ENCODE measurements around the gene GADD45B. TPM values are rescaled to one million over a fixed set of nuclear protein-coding genes. Genes with fewer than 3 reads are reported as not detected.

The GADD45B gene
- total RNA-seq, 2 donors from 2014 or later, result 430 to 498 TPM

DNA sequence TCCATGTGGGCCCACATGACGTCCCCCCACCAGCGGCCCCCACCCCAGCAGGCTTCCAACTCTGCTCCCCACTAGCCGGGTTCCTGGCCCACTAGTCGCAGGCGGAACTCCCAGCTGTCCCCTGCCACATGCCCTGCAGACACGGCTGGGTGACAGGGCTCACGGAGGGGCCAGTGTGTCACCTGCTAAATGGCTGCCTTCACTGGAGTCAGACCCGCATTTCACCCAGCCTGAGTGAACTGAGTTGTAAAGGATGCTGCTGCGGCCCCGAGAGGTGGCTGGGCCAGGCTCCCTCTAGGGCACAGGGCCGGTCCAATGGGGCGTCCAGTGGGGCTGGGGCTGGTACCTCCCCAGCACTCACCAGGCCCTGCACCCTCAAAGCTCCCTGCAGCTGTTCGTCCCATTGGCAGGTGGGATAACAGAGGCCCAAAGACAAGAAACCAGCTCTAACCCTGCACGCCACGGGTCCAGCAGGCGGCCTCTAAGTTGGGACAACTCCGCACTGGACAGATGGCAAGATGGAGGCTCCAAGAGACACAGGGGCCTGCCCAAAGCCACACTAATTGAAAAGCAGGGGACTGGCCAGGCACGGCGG is 22.4 kb upstream of the GADD45B start:
- no peak overlapping the region for H3K4me3 ChIP-seq
- H3K27ac ChIP-seq, result no peak overlapping the region
- no peaks in the 10 kb centered on the region for H3K36me3 ChIP-seq
- no peaks in the 10 kb centered on the region for H3K27me3 ChIP-seq (replicated peaks; ENCODE audit: insufficient read depth)
- no peak for DNase-seq (ENCODE audit: low spot score)
- no peaks in the 10 kb centered on the region for H3K9me3 ChIP-seq
- H3K4me1 ChIP-seq (ENCODE audit: control insufficient read depth in 1 of 2, low read depth in 2 of 2), result peaks cover 8 to 22% of the 10 kb centered on the region in 2 donors
- ATAC-seq (ENCODE audit: insufficient number of reproducible peaks, low FRiP score, low read depth), result no peak
- TF ChIP-seq CTCF (IDR thresholded peaks at IDR 0.05), result no peak

GRCh38 chr19:2454199-2454961 is 21.5 kb upstream of the GADD45B start:
- Histone ChIP-seq H3K27ac (no peak overlapping the region), H3K9me3 (no peaks in the 10 kb centered on the region), H3K27me3 (replicated peaks; ENCODE audit: insufficient read depth) (no peaks in the 10 kb centered on the region), H3K4me1 (ENCODE audit: control insufficient read depth in 1 of 2, low read depth in 2 of 2) (peaks cover 8 to 22% of the 10 kb centered on the region in 2 donors), H3K4me3 (no peak overlapping the region), H3K36me3 (no peaks in the 10 kb centered on the region)
- TF ChIP-seq CTCF (IDR thresholded peaks at IDR 0.05), result no peak
- ATAC-seq (ENCODE audit: insufficient number of reproducible peaks, low FRiP score, low read depth) (no peak), DNase-seq (ENCODE audit: low spot score) (no peak)

DNA sequence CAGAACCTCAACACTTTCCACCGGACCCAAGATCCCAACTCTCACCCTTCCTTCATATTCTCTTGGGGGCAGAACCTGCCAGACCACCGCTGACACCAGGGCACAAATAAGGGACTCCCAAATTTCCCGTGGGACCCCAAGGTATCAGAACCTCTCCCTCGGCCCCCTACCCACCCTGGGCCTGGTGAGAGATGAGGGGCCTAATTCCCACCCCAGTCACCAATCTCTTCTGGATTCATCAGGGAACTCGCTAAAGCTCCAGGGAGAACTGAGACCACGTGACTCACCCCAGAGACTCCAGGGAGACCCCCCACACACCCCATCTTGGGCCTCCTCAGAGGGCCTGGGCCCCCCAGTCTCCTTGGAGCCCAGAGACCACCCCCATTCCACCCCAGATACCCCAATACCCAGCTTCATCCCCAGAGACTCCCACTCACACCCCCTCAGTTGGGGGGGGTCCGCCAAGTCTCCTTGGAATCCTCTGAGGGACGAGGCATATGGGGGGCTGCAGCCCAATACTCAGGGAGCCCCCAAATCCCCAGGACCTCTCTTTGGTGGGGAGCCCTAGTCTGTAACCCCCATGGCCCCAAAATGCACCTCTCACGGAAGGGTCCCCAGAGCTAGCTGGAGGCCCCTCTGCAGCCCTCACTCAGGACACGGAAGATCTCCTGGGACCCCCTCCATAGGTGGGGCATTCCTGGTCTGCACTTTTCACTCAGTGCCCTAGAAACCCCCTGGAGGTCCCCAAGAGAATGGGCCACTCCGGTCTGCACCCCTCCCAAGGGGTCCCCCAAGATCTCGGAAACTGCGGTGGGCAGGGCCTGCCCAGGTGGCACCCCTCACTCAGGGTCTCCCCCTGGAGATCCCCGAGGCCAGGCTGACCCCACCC is 20.7 kb upstream of the GADD45B start:
- H3K4me3 ChIP-seq, result peak overlapping the region; percentile 99
- peaks cover 8 to 22% of the 10 kb centered on the region in 2 donors for H3K4me1 ChIP-seq (ENCODE audit: control insufficient read depth in 1 of 2, low read depth in 2 of 2)
- TF ChIP-seq CTCF (IDR thresholded peaks at IDR 0.05), result no peak
- no peak overlapping the region for H3K27ac ChIP-seq
- no peaks in the 10 kb centered on the region for H3K27me3 ChIP-seq (replicated peaks; ENCODE audit: insufficient read depth)
- no peak for ATAC-seq (ENCODE audit: insufficient number of reproducible peaks, low FRiP score, low read depth)
- no peak for DNase-seq (ENCODE audit: low spot score)
- no peaks in the 10 kb centered on the region for H3K9me3 ChIP-seq
- H3K36me3 ChIP-seq, result no peaks in the 10 kb centered on the region

- no peak for ATAC-seq (ENCODE audit: insufficient number of reproducible peaks, low FRiP score, low read depth)
- DNase-seq (ENCODE audit: low spot score), result no peak
Observed at GRCh38 chr19:2455851-2456570, 19.9 kb upstream of the GADD45B start.

More at GRCh38 chr19:2455851-2456570, 19.9 kb upstream of the GADD45B start:
- no peak overlapping the region for H3K27ac ChIP-seq
- peak overlapping the region; percentile 99 for H3K4me3 ChIP-seq
- no peaks in the 10 kb centered on the region for H3K9me3 ChIP-seq
- no peaks in the 10 kb centered on the region for H3K27me3 ChIP-seq (replicated peaks; ENCODE audit: insufficient read depth)
- H3K4me1 ChIP-seq (ENCODE audit: control insufficient read depth in 1 of 2, low read depth in 2 of 2), result peaks cover 8 to 22% of the 10 kb centered on the region in 2 donors
- no peak for TF ChIP-seq CTCF (IDR thresholded peaks at IDR 0.05)
- H3K36me3 ChIP-seq, result no peaks in the 10 kb centered on the region

Measured in thoracic aorta (tissue), 2 donors.